Activated naive CD4-positive, alpha-beta T cell (primary cell): ENCODE measurements around the gene ACTL7A.

Experiments used
- DNase-seq, 4 experiments: peaks; one replicate each; lab custom pipeline; 2025; lab: John Stamatoyannopoulos, UW

ACTL7A gene

DNA sequence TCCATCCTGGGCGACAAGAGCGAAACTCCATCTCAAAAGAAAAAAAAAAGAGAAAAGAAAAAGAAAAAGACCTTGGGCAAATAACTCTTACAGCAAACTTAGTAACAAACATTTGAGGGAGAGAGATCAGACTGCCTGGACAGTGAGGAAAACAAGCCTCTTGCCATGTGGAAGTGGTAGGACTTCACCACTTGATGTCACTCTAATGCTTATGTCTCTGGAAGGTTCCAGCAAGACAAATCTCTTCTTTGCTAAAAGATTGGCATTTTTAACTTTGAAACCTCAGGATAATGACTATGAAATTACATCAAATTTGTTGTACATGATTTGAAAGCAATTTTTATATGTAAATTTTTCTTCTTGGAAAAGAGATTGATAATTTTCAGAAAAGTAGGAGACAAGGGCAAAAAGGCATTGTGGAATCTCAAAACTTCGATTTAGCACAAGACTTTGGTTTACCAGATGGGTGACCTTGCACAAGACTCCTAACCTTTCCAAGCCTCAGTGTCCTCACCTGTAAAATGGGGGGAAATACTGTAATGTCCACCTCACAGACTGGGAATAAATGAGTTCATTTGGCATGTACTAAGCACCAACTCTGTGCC is 11.7 kb upstream of the ACTL7A start:
- DNase-seq = no peak

DNA sequence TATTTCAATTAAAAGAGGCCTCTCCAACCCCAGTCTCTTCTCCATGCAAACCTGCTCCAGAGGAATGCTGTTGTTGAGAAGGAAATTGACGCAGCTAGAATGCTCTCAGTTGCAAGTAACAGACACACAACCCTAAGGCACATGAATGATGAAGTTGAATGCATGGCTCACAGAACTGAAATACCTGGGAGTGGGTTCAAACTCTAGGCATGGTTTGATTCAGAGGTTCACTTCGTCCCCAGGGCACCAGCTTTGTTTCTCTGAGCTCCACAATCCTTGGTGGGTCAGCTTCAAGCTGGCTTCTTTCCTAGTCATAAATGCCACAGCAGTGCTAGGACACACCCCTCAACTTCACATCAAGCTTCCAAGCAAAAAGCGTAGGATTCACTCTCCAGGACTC is 10.9 kb upstream of the ACTL7A start:
- no peak for DNase-seq

DNA sequence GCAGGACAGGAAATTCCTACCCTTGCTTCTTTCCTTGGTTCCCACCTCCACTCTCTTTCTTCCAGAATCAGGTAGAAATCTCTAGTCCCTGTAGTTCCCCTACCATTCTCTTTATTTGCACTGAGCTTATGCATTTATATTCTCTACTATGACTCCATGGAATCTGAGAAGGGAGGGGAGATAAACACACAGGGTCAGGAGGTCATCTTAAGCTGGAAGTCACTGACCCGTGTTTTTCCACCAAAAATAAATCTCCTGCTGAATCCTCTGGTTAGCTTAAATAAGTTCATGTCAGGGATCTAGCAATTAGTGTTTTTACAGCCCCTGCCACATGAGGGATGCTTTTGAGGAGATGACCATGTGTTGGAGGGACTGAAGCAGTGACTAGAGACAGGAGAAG is 10.0 kb upstream of the ACTL7A start:
- DNase-seq = no peak

DNA sequence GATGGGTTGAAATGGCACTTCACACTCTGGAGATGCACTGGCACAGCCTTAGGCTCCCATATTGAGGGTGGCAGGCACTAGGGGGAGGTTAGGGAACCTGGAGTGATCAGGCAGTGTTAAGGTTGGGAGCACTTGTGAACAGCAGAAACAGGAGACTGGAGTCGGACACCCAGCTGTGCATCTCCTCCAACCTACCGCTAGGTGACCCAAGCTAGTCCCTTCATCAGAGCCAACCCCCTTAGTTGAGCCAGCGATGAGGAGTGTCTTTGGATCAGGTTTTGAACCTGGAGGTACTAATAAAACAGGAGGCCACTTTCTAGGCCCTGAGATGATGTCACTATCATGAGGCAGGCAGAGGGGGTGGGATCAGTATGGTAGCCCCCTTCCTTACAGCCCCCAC is 8.0 kb upstream of the ACTL7A start:
- no peak for DNase-seq

DNA sequence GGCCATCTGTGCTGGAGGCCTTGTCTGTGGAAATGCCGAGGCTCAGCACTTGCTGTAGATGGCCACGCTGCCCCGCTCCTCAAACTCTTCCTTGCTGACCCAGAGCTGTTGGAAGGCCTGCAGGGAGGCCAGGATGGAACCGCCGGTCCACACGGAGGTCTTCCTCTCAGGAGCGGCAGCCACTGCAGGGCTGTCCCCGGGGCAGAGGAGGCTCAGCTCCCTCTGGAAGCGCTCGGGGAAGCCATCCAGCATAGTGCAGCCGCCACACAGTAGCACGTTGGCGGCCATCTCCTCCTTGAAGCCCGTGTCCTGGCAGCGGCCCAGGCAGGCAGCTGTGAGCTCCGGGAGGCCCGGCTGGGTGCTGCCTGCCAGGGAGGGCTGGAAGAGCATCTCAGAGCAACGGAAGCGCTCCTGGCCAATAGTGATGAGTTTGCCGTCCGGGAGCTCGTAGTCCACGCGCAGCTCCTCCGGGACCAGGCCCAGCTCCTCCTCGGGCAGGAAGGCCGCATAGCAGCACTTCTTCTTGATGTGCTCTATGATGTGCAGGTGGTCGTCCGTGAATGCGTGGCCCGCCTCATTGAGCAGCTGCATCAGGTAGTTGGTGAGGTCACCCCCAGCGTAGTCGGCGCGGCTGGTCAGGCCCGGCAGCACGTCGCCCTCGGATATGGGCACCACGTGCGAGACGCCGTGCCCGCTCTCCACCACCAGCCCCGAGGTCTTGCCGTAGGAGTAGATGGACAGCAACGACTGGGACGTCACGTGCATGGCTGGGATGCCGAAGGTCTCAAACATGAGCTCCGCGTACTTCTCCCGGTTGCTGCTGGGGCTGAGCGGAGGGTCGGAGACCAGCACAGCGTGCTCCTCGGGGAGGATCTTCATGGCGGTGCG is 7.2 kb upstream of the ACTL7A start:
- DNase-seq = no peak

DNA sequence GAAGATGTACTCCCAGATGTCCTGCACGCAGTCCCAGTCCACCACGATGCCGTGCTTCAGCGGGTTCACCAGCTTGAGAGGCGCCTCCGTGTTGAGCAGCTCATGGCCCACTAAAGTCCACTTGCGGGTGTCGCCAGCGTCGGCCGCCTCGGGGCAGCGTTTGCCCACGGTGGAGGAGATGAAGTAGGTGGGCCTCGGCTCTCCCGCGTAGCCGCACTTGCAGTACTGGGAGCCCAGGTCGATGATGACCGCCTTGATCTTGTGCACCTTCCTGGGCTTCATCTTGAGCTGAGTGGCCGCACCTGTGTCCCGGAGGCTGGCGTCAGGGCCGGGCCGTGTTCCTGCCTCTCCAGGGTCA is 6.6 kb upstream of the ACTL7A start:
- no peak for DNase-seq

DNA sequence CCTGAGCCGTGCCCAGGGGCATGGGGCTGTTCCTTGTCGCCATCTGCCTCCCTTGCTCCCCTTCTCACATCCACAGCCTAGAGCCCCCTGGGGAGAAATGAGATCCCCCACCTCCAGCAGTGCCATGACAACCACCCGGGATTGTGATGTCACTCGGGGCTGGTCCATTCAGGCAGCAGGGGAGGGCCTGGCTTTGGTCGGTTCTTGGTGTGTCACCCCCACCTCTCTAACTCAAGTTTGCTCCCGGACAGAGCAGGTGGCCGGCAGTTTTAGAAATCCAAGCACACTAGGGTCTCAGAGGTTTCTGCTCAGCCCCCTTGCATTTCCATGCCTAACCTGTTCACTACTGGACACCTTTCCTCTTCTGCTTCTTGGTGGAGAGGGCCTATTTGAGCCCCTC is 6.2 kb upstream of the ACTL7A start, which contains the start of gene ACTL7B:
Gene ACTL7B, minus strand, starts transcription at position 99 of the 400 bp plus-strand sequence. Its CDS starts 56 bp downstream, at position 43.
- DNase-seq = no peak

DNA sequence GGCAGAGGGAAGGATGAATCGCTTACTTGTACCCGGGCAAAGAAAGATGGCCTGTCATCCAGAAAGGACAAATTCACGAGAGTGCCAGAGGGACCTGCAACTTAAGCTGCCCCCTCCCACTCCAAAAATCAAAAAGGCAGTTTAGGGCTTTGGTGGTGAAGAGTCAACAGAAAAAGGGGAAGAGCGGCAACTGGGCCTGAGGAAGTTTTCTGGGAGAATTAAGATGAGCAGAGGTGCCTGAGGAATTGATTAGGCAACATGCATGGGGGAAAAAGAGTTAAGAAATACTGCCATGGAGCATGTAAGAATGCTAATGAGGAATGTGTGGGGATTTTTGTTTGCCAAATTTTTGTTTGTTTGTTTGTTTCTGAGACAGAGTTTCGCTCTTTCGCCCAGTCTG is 4.5 kb upstream of the ACTL7A start:
- DNase-seq = no peak

DNA sequence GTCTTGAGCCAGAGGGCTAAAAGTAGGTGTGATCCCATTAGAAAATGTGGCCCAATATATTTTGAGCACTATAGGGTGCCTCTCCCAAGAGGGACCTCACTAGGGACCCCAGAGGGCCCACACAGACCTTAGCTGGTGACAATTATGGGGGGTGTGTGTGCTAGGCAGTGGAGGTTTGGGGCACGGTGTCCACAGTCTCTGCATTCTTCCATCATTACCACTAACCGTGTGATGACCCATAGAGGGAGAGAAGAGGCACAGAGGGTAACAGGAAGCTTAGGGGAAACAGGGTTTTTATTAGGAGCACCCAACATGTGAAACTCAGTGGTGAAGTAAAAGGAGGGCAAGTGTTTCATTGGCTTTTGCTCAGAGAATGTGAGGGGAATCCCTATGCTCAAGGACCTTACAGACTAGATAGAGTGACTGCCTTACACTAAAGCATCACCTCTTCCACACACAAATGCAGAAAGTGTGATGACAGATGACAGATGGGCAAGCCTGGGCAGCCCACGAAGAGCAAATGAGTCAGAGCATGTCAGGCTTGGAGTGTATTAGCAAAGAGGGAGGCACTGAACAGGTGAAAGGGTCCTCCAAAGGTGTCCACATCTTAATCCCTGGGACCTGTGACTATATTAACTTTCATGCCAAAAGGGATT is 2.5 kb upstream of the ACTL7A start:
- DNase-seq = no peak

DNA sequence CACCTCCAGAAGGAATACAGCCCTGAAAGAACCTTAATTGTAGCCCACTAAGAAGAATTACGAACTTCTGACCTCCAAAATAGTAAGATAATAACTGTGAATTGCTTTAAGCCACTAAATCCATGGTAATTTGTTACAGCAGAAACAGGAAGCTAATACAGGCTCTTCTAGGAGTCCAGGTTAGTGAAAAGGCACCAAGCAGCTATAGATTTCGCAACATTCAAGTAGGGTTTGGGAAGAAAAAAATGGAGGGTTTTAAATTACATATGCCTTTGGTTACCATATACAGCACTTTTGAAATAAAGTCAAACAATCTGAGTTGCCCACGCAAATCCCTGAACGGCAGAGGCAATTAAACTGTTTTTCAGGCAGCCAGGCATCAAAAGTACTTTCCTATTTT is 1.7 kb upstream of the ACTL7A start:
- DNase-seq = no peak

DNA sequence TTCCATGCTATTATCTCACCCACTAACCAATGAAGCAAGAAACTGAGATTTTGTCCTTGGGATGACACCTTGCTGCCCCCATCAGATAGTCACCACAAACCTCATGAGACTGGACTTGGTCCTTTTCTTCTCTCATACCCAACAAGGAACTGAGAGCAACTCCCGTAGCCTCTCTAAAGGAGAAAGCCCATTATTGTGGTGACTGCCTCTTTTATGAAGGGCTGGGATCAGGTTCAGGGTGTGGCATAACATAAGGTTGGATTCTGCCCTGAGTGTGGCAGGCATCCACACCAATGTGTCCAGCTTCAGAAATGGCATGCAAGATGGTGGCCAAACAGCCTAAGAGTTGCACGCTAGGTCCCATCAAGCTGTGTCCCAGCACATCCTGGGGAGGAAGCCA is 1.3 kb upstream of the ACTL7A start:
- no peak for DNase-seq

DNA sequence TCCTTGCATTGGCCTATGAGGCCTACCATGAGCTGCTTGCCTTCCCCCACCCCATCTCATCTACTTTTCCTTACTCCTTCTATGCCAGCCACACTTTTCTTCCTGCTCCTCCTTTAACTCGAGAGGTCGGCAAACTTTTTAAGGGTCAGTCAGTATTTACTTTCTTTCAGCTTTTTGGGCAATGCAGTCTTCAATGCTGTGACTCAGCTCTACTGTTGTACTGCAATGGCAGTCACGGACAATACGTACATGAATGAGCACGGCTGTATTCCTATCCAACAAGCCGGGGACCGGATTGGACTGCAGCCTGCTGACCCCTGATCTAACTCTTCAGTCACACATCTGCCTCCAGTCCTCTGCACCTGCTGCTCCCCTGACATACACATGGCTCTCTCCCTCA is 602 bp upstream of the ACTL7A start:
- DNase-seq = no peak

DNA sequence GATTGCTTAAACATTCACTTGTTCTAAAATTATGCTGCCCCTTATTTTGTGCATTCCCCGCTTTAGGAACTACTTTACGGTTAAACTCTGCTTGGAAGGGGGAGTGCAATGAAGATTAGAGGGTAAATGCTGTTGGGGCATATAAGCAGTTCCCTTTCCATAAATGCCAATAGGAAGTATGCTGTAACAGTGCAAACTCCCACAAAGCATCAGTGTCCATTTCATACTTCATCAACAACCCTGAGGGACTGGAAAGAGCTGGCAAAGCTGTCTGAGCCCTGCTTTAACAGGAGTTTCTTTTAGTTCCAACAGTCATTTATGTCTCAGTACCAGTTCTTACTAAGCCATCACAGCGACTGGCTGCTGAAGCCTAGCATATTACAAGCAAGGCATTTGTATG is 1.8 kb downstream of the ACTL7A start:
- DNase-seq = no peak

DNA sequence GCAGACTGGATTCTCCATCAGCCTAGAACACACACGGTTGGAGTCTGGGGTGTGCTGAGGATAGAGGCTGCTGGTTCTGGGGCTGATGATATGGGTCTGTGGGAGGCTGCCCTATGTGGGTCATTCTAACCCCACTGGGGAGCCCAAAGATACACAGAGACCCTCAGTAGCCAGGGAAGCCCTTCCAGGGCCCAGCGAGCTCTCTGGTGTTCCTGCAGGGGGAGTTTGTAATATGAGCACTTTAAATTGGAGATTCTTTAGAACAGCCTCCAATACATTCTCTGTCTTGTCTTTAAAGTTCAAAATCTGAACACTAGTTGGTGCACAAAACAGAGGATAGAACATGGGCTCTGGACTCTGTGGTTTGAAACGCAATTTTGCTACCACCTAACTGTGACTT is 2.4 kb downstream of the ACTL7A start:
- DNase-seq = no peak

DNA sequence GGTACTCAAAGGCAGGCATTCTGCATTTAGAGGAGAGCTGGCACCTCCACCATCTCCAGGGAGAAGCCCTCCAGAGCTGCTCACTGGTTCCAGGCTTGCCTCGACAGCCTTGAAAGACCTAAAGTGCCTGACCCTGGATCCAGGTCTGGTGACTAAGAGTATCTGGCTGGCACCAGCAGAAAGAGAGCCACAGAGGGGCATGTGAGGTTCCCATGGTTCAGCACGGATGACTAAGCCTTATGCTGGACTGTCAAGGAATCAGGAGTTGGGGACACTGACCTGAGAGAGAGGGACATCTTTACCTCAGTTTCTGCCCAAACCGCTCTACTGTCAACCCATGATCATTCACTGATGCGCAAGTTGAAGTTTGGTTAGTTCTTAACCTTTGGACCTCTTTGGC is 3.0 kb downstream of the ACTL7A start:
- DNase-seq = no peak

DNA sequence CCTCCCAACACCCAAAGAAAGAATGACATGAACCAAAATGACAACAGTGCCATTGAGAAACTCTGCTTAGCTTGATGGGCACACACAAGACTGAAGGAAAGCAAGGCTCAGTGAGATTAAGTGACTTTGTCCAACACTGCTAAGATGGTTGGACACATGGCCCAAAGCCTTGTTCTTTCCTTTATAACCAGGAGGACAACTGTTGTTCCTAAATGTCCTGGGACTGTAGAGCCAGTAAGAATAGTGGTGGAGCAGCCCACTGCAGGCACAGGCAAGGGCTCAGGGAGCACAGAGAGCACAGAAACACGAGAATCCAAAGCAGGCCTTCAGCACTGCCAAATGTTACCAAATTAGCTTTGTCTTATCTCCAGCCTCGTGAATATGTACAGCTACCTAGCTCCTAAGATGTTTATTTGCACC is 3.9 kb downstream of the ACTL7A start:
- DNase-seq = no peak

DNA sequence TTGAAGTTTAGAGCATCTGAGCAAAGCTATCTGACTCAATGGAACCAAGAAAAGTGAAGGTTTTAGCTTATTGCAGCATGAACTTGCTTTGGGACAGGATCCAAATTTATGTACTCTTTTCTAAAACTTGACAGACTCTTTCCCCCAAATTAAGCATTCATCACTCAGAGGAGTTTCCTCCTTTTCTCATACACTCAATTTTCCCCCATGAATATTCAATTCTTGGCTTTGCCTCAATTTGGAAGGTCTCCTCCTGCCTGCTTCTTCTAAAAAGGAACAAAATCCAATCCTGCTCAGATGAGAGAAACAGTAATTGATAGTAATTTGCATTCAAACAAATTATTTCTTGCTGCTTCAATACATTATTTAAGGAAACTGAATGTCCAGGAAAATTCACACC is 5.0 kb downstream of the ACTL7A start:
- DNase-seq = no peak

DNA sequence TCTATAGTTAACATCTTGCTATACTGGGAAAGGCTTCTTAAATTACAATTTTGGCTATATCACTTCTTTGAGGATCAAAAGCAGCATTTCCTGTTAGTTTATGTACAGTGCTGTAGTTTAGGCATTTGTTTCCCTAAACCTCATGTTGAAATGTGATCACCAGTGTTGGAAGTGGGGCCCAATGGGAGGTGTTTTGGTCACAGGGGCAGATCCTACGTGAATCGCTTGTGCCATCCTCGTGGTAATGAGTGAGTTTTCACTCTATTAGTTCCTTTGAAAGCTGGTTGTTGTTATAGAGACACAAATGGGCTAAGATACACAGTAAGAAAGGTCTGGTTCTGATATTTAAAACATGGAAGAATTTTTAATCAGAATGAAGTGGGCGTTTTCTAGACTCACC is 5.8 kb downstream of the ACTL7A start:
- no peak for DNase-seq

DNA sequence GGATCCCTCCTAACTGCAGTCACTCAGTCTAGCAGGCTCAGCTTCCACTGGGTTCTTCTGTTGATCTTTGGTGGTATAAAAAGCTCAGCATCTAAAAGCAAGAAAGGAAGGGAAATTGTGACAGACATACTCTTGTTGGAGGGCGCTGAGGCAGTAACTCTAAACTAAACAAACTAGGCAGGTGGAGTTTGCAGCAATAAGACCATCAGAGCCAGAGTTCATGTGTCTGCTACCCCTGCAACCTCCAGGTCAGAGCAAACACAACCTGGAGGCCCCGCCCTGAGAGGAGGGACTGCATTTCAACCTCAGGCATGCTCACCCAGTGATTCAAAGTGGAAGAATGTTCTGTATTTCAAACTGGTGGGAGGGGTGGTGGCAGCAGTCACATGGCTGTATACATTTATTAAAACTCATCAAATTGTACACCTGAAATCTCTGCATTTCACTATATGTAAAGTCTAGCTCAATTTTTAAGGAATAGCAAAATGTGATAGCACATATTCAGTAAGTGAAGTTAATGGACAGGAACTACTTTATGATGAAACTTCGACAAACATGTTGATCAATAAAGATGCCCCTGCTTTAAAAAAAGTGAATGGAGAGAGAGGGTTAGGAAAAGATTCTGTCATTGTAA is 7.1 kb downstream of the ACTL7A start:
- no peak for DNase-seq

DNA sequence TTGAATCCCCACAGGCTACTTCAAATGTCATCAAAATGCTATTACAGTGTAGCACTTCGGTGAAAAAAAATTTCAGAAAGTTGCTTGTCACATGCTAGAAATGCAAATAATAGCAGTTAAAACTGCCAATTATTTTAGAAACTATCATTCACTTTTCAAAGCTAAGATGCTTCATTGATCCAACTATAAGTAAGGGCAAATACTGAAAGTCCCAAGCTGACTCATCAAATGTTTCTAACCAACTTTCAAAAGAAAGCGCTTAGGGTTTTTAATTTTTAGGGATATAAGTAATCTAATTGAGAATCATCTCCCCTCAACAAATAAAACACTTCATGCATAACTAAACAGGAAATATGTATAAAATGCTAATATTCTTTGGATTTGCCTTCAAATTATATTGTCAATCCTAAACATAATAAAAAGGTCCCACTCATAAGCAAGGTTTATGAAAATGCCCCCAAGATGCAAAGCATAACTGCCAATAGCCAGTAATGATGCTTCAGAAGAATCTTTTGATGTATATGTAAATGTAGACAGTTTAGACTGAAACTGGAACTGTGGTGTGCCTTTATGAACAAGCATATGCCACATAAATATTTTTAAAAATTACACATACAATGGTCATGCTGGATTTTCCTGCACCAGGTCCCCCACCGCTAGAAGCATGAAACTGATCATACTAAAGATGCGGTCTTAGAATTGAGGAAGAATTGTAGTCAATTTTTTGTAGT is 12.2 kb downstream of the ACTL7A start:
- no peak for DNase-seq

DNA sequence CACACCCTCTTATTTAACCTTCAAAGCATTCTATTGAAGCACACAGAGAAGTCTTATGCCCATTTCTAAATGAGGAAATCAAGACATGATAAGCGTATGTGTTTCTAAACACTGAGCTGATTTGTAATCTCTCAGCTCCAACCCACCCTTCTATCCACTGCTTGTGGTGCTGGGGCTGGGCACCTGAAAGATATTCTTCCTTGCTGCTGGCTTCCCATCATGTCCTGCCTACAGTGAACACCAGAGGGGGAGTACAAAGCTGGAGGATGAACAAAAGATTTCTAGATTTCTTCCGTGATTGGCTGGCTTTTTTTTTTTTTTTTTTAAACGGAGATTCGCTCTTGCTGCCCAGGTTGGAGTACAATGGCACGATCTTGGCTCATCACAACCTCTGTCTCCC is 14.4 kb downstream of the ACTL7A start:
- no peak for DNase-seq

DNA sequence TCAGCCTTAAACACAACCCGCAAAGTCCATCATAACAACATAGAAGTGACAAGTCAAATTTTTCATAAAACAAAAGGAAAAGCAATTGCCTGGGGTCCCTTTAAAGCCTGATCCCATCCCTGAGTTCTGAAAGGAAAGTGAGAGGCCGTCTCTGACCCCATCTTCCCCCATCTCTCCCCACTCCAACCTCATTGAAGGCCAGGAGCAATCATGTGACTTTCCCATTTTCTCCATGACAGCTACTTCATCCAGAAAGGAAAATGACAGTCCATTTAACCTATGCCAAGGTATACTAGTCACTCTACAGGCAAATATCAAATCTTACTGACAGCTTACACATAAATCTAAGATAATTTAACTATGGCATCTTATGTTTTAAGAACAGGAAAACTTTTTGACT is 15.5 kb downstream of the ACTL7A start:
- DNase-seq = no peak
